Left renal pelvis (tissue), 4 donors: ENCODE measurements around the gene BDKRB2. TPM values are rescaled to one million over a fixed set of nuclear protein-coding genes. Genes with fewer than 3 reads are reported as not detected.

Experiments
- DNase-seq, 4 donors: peaks; one replicate each; pipeline ENCODE4 v3.0.0-alpha.2; 2013; ENCODE audit warnings: low read depth in 4 of 4, low spot score in 3 of 4
- polyA plus RNA-seq, 4 donors: library from polyadenylated mRNA; unstranded; fragments of 120-200 nt; gene quantifications; one replicate each; pipeline ENCODE4 v1.2.1, GENCODE V29; 2013; ENCODE audit not compliant: insufficient read length in 4 of 4

Gene BDKRB2
- polyA plus RNA-seq, 4 donors, result 3.3 to 4.2 (median 3.4) TPM

DNA sequence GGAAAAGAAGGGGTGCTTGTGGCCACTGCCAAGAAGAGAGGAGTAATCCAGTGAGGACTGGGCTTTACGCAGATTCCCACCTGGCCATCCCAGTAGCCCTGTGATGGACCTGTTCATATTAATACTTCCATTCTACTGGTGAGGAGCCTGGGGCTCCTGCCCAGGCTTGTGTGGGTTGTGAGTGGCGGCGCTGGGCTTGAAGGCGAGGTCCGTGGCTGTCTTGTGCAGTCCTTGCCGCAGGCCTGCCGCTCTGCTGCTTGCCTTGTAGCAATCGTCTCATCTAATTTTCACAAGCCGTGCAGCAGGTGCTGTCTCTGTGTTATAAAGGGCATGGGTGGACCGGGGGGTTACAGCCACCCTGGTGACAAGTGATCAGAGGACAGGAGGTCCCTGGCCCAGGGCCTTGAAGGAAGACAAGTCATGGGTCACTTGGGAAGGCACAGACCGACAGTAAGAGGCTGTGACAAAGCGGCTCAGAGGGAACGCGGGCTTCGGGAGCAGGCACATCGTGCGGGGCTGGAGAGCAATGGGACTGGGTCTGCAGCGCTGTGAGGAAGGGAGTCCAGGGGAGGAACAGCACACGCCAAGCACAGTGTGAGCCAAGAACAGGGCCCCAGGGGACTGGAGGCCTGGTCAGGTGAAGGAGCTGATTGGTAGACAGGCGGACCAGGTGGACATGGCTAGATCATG, 7.3 kb upstream of the BDKRB2 start:
- no peak for DNase-seq

DNA sequence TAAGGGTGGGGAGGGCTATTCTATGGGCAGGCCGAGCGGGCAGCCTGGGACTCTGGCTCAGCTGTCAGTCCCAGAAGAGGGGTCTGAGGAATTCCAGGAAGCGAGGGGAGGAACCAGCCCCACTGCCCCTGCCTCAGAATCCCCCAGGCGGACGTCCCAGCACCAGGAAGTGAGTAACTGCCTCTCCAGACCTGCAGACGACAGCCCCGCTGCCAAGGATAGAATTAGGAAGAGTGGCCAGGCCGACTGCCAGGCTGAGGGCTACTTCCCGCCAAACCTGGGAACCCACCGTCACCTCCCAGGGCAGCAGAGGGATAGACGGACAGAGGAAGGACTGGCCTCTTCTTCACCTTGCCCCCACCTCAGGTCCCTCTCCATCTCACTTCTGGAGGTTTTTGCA, 6.7 kb upstream of the BDKRB2 start:
- no peak for DNase-seq

DNA sequence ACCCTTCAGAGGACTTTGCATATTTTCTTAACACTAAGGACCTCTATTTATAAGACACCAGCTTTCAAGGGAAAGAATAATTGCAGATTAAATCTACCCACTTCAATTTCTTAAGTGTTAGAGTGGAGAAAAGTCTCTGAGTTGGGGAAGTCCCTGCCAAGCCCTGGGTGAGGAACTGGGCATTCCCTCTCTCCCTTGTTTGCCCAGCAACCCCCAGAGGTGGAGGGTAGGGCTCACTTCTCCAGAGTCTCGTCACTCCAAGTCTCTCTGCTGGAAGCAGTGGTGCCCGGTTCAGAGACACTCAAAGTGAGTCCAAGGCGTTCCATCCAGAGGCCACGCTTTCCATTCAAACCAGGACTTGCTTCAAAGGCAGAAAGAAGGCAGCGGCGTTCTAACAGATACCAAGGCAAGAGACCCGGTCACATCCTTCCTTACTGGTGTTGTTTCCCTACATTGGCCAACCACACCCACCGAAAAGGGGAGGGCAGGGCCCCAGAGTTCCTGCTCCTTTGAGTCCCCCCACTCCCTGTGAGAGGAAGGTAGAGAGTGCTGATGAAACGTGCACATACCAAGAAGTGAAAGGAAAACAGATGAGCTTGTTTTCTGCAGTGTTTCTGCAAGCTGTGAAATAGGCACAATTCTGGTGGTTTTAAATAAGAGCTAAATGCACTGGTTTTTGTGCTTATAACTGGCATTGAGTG, 6.1 kb upstream of the BDKRB2 start:
- no peak for DNase-seq

DNA sequence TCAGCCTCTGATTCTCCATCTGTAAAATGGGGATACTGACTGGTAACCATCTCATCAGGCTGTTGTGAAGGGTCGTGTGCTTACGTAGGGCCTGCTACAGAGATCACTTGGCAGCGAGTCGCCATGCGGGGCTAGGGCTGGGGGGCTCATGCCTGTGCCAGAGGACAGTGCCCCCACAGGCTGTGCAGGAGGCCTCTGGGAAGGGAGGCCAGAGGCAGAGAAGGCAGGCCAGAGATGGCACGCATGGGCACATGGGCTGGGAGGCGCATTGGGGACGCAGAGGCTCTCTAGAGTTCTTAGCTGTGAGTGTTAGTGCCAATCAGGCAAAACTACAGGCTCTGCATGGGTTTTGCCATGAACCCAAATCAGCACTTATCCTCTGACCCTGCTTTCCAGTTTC, 3.5 kb upstream of the BDKRB2 start:
- no peak for DNase-seq

- no peak for DNase-seq
Measured at GRCh38 chr14:96201965-96202364, 2.7 kb upstream of the BDKRB2 start.

DNA sequence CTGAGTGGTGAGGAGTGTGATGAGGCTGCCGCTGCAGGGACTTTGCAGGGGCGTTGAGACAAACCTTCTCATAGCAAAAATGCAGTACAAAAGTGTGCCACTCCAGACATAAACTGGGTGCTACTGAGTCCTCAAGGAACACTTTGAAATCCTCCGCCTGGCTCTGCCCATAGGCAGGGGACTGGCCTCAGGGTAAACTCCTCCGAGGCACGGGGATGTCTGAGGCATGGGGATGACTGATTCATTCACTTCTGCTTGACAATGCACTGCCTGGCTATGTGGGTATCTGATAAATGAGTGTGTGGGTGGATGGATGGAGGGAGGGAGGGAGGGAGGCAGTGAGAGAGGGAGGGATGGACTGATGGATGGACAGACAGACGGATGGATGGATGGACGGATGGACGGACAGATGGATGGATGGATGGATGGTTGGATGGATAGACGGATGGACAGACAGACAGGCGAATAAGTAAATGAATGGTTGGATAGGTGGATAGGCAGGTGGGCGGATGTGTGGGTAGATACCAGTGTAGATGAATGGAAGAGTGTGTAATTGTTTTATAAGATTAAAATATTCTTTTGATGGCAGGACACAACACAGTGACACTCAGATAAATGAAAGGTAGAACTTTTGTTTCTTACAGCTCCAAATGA, 2.1 kb upstream of the BDKRB2 start:
- no peak for DNase-seq

DNA sequence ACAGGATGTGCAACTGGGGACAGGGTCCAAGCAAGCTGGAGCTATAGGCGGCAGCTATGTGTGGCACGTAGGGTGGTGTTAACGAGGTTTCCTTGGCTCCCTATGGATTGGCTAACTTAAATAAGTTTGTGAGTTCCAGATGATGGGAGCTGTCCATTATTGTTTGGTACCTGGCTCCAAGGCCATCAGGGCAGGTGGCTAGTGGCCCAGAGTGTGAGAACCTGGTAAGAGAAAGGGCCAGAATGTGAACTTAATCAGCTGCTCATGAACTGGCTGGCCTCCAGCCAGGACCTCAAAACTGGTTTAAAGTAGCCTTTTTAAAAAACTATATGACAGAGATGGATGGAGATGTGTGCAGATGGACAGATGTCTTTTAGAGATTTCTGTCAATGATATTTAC, 1.5 kb upstream of the BDKRB2 start:
- DNase-seq, result no peak

DNA sequence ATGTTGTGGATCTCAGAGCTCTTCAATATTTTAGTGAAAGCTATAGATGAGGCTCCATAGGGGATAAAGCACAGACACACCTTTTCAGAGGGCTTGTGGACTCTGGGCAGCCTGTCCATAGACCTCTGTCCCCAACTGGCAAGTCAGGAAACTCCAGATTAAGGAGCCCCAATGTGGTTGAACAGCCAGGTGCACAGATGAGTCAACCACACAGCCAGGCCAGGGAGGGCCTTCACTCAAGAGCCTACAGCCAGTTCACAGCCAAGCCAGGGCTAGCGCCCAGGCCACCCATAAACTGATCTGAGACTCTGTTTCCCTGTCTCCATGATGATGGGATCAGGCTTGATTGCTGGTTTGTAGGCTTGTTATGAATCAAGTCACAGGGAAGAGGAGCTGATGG, 1.0 kb upstream of the BDKRB2 start:
- no peak for DNase-seq

DNA sequence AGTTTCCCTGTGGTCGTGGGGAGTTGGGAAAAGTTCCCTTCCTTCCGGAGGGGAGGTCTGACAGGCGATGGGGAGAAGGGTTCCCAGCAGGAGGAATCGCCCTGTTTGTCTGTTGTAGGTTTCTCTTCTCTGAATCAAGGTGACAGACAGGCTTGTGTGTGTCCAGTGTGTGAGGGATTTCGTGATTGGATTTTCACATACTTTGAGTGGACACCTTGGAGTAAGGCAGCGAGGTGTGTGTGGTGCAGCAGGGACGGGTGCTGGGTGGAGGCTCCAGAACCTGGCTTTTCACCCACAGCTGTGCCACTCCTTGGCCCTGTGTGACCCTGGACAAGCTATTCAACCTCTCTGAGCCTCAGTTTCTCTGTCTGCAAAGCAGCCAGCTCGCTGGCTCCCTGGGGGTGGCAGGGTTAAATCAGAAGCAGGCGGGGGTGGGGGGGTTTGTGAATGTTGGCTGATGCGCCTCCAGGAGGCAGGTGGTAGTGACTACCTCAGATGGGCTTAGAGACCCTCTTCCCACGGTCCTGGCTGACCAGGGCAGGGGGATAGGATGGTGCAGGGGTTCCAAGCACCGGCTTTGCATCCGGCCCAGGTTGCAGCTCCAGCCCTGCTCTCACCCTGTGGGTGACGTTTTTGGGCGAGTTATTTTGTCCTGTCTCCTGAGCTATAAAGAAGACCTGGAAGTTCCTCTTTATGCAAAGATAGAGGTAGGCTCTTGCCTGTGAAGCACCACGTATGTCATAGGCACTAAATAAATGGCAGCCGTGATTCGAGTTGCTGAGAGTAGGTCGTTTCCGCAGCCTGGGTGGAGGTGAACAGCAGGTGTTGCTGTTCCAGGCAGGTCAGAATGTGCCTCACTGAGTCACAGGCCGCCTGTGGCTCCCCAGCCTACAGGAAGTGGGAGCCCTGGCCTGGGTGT, 679 bp downstream of the BDKRB2 start:
- DNase-seq, result no peak

GRCh38 chr14:96205978-96206360, 1.3 kb downstream of the BDKRB2 start:
- DNase-seq, result no peak

DNA sequence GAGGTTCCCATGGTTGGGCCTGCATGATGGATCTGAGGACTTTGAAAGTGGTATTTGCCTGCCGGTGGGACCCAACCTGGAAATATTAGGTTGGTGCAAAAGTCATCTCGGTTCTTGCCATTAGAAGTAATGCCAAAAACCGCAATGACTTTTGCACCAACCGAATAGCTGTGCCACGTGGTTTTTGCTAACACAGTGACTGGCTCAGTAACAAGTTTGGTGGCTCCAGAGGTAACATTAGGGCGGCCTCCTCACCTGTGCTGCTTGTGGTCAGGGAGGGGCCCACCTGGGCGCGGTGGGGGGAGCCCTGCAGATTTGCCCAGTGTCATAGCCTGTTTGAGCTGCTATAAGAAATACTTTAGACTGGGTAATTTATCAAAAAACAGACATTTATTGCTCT, 1.8 kb downstream of the BDKRB2 start:
- DNase-seq, result no peak

DNA sequence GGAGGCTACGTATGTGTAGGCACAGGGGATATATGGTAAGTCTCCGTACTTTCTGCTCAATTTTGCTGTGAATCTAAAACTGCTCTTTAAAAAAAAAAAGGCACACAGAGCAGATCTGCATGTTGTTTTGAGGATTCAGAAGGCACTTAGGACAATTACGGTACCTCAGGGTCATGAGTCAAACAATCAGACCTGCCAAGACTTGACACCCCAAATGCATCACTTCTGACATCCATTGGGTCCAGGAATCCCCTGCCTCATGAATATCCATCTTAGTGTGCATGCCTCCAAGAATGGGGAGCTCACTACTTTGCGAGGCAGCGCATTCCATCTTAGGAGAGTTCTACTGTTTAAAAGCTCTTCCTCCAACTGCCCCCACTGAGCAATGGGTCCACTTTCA, 3.0 kb downstream of the BDKRB2 start:
- DNase-seq, result no peak

DNA sequence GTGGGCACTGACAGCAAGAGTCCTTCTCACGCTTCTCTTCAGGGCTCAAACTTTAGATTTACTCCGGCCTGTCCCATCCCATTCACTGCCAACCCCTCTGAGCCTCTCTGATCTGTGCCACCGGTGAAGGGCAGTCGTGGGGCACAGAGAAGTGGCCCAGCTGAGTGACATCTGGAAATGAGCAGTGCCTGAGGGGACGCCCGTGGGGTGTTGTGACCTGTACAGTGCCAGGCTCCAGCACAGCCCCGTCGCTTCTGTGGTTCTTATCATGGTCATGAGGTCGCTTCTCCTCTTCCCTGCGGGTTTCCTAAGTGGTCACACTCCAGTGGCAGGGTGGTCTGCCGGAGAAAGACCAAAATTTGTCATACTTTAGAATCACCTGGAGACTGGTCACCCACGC, 4.1 kb downstream of the BDKRB2 start:
- DNase-seq, result no peak

GRCh38 chr14:96212140-96212539, 7.5 kb downstream of the BDKRB2 start:
- no peak for DNase-seq

DNA sequence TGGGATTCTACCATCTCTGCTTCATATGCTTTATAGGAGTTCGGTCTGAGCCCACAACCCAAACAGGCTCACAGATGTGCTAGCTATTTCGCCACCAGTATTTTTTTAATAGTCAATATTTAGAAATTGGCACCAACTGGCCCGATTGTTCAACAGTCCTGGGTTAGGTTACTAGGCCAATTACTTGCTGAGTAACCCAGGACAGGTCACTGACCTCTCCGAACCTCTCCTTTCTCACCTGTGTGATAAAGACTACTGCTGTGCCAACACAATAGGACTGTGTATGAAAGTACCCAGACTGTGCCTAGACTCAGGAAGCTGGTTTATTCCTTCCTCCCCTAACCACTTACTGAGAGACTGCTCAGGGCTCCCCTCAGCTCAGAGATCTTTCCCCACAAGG, 8.3 kb downstream of the BDKRB2 start:
- DNase-seq, result no peak

GRCh38 chr14:96213871-96214465, 9.3 kb downstream of the BDKRB2 start:
- DNase-seq, result no peak

GRCh38 chr14:96214793-96215192, 10.2 kb downstream of the BDKRB2 start:
- DNase-seq, result no peak

- DNase-seq, result no peak
Measured at GRCh38 chr14:96215452-96216244, 11.0 kb downstream of the BDKRB2 start.

DNA sequence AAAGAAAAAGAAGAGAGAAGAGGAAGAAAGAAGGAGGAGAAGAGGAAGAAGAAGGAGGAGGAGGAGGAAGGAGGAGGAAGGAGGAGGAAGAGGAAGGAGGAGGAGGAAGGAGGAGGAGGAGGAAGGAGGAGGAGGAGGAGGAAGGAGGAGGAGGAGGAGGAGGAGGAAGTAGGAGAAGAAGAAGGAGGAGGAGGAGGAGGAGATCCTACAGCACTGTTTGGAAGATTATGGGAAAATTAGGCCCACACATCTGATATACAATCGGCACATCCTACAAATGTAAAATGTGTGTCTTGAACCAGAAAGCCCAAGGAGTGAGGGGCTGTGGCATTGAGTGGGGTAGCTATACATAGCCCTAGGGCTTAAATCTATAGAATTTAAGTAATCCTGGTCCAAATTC, 12.0 kb downstream of the BDKRB2 start:
- no peak for DNase-seq

GRCh38 chr14:96217376-96217913, 12.8 kb downstream of the BDKRB2 start:
- no peak for DNase-seq
